UCSD-AML1 (cell line): ENCODE data around the gene XPNPEP2.

Source experiments
- DNase-seq: peaks from one replicate; lab custom pipeline; 2025; ENCODE audit not compliant: unreplicated experiment; lab: John Stamatoyannopoulos, UW

The XPNPEP2 gene

GRCh38 chrX:129738466-129739308 lies at the start of gene XPNPEP2:
XPNPEP2 (plus strand) TSS chrX:129738979; CDS start chrX:129739214, 235 bp downstream.
- no peak for DNase-seq

GRCh38 chrX:129689796-129690195 lies 49.0 kb upstream of the XPNPEP2 start:
- DNase-seq = no peak

- DNase-seq = no peak
These were observed 48.3 kb upstream of the XPNPEP2 start for GRCh38 chrX:129690435-129690834.

GRCh38 chrX:129693354-129693753 lies 45.4 kb upstream of the XPNPEP2 start:
- no peak for DNase-seq

GRCh38 chrX:129694805-129695204 lies 44.0 kb upstream of the XPNPEP2 start:
- DNase-seq = no peak

GRCh38 chrX:129695535-129695934 lies 43.2 kb upstream of the XPNPEP2 start:
- DNase-seq = no peak

DNA sequence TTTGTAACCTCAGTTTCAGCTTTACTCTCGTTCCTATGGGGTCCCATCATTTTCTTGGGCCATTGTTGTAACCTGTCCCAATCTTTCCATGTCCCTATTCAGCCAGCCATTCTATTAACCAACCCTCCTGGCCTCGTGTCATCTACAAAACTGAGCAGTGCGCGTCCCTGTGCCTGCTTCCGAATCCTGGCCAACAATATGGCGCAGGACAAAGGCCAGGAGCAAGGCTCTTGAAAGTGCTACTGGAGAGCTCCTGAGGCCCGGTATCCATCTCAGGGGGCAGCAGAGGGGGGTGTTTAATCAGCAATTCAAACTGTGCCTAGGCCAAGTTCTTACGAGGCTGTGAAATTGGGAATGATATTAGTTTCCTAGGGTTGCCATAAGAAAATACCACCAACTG lies 42.8 kb upstream of the XPNPEP2 start:
- no peak for DNase-seq

DNA sequence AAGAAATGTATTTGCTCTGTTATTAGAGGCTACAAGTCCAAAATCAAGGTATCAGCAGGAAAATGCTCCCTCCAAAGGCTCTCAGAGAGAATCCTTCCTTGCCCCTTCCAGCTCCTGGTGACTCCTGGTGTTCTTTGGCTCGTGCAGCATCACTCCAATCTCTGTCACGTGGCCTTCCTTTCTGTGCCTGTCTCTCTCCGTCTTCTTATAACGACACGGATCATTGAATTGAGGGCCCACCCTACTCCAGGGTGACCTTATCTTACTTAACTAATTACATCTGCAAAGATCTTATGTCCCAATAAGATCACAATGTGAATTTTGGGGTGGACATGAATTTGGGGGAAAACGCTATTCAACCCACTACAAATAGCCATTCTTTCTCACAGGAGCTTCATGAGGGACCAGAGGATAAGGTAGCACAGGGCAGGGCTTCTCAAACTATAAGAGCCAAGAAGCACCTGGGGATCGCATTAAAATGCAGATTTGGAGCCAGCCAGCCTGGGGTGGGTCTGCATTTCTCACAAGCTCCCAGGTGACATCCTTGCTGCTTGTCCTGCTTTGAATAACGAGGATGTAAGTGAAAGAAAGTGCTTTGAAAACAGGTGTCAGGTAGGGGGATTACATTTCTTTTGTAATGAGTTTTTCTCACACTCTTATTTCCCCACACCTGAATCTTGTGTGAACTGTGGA lies 42.2 kb upstream of the XPNPEP2 start:
- no peak for DNase-seq

DNA sequence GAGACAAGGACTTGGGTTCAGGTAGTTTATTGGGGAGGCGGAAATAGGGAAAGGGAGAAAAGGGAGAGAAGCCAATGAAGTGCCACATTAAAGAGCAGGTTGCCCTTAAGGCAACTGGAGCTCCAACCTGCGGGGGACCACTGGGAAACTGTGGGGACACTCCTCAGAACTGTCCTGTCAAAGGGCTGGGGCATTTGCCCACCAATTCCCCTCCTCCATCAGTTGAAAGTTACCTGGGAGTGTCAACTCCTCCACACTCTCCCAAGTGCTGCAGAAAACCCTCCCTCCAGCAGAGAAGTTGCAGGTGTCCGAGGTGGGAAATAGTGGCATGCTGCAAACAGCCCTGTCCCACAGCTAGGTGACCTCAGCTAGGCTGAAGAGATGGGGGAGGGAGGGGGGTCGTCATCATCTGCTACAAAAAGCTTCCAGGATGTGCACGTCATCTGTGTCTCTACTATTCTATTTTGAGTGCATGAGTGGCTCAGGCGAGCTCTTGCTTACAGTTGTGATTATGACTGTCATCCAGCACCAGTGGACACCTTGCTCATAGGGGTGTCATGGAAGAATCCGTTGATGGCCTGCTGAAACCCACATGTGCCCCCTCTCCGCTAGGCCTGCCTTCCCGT lies 41.5 kb upstream of the XPNPEP2 start:
- no peak for DNase-seq

DNA sequence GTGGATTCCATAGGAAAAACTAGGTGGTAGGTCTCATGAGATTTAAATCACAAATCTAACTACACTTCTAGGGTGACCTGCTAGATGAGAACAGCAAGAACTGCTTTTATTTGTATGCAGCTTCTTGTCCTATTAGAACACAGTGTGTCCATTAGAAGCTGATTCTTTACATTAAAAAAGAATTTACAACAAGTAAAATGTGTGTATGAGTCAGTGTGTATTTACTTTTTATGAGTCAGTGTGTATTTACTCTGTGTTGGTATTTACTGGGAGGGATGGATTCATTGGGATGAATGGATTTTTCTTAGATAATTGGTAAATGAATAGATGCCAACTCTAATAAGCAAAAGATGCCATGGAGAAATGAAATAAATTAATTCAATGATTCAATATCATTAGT lies 40.6 kb upstream of the XPNPEP2 start:
- no peak for DNase-seq

DNA sequence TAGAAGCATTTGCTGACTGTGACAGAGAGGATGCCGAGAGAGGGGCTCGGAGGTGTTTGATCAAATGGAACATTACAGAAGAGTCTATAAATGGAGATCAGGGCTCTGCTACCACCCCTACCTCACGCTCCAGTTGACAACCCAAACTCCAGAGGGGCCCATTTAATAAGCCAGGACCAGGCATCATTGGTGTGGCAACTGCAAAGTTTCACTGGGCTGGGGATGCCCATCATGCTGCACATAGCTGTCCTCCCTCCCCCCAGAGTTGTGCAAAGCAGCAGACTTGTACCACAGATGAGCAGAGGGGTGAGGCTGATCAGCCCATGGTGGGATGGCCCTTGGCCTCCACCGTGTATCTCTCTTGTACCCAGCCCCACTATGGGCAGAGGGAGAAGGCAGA lies 38.2 kb upstream of the XPNPEP2 start:
- no peak for DNase-seq

- no peak for DNase-seq
These were observed 37.1 kb upstream of the XPNPEP2 start for GRCh38 chrX:129701624-129702069.

- DNase-seq = no peak
These were observed 34.3 kb upstream of the XPNPEP2 start for GRCh38 chrX:129704491-129704890.

DNA sequence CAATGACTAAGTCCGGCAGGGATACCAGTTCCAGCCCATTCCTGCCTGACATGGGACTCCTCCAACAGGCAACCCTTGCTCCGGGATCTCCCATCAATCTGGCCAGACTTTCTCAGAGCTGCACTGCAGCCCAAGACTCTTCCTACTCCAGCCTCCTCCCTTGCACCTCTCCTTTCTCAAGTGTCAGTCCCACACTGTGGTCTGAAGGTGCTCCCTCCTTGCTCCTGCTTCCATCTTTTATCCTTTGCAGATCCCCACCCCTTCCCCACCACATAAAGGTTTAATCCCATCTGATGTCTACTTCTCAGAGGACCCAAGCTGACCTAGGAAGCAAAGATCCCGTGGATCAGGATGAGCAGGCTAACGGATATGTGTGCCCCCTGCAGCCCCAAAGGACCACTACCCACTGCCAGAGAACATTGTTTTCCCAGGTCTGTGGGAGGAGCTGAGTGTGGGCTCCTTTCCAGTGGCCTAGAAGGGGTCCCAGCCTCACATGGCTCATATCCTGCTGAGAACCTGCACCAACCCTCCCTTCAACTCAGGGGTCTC lies 33.3 kb upstream of the XPNPEP2 start:
- DNase-seq = no peak

GRCh38 chrX:129705988-129706387 lies 32.8 kb upstream of the XPNPEP2 start:
- no peak for DNase-seq

DNA sequence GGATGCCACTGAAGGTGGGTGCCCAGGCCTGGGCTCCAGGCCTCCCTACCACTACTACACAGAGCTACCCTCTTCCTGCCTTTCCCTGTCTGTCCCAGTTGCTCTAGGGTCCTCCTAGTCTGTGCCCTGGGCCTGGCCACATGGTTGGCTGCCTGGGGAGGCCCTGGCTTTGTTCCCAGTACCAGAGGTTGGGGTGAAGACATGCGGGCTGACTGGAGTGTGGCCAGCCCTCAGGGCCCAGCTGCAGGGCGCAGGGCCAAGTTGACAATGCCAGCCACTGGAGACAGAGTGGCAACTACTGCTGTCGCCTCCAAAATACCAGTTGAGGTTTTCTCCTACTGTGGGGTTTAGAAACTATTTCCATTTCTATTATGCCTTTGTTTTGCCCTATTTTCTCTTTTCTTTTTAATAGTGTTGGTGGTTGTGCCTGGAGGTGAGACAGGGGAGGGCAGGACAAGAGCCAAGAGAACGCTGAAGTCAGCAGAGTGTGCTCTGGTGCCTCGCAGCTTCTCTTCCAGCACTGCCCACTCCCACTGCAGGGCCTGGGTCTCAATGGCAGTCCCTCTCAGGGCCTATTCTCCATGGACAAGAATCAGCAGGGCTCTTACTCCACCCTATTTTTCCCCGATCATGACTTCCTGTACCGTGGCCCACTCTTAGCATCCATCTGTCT lies 32.2 kb upstream of the XPNPEP2 start:
- no peak for DNase-seq

- no peak for DNase-seq
These were observed 24.2 kb upstream of the XPNPEP2 start for GRCh38 chrX:129714581-129714980.

- no peak for DNase-seq
These were observed 22.3 kb upstream of the XPNPEP2 start for GRCh38 chrX:129716507-129716906.

DNA sequence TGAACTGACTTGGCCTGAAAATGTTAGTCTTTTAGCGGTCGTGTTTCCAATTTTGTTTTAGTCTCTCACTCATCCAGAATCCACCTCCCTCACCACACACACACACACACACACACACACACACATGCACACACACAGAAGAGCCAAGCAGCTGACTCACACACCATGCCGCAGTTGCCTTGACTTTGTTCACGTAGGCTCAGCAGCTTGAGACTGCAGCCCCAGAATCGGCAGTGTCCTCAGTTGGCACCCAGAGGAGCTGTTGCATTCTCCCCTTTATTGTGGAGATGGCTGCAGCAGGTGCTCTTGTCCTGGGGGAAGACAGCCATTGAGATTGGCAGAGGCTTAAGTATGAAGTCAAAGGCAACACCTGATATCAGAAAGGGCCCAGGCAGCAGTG lies 20.9 kb upstream of the XPNPEP2 start:
- DNase-seq = no peak

- DNase-seq = no peak
These were observed 20.1 kb upstream of the XPNPEP2 start for GRCh38 chrX:129718676-129719075.

DNA sequence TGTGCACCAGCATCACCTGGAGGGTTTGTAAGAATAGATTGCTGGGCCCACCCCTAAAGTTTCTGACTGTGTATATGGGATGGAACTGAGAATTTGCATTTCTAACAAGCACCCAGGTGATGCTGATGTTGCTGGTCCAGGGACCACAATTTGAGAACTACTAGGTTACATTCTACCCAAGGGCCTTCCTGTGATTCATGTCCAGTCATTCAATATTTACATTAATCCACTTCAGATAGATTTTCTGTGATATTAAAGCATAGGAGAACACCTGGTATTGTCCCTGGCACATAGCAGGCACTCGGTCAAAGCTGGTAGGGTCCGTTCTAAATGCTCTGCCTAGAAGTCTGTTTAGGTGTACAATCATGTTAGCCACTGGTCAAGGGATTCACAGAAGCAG lies 19.5 kb upstream of the XPNPEP2 start:
- no peak for DNase-seq
